Measurements from ENCODE around the gene MTMR11. TPM values are rescaled to one million over a fixed set of nuclear protein-coding genes. Genes with fewer than 3 reads are reported as not detected.

MTMR11 gene
- polyA plus RNA-seq, 3 donors: 53.1 to 152 (median 54.6) TPM

DNA sequence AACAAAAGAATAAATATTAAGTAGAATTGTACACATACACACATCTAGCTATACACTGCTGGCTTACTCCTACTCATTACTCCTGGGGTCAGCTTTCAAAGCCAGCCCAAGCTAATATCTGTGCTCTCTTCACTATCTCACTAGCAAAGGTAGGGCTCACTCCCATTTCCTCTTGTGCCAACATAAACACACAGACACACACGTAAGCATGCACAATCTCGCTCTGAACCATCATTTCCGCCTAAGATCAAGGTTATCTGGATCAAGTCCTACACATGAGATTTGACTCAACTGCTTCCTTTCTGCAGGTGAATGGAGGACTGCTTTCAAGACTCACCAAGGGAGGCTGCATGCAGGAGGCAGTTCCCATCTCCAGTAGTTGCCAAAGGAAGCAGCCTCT, 28.8 kb upstream of the MTMR11 start:
- H3K79me2 ChIP-seq (ENCODE audit: insufficient read depth, low read length): no peaks in the 10 kb centered on the region
- H3K9ac ChIP-seq (ENCODE audit: insufficient read depth, low read length, poor library complexity, severe bottlenecking): no peak overlapping the region
- no peak overlapping the region for H2AFZ ChIP-seq (ENCODE audit: insufficient read depth, low read depth, low read length, poor library complexity, severe bottlenecking)
- DNase-seq: no peak
- no peaks in the 10 kb centered on the region for H4K20me1 ChIP-seq (ENCODE audit: insufficient read depth, low read length)
- Mint-ChIP-seq H3K4me3 (peak overlapping the region in 1 of 2 donors; percentile 14), H3K27me3 (ENCODE audit: low read depth in 3 of 3) (peaks cover 34 to 64% (median 62%) of the 10 kb centered on the region in 3 donors), H3K9me3 (peaks cover 0 to 5% (median 0%) of the 10 kb centered on the region in 7 donors), H3K36me3 (peaks cover 0 to 2% of the 10 kb centered on the region in 2 donors), H3K27ac (no peak overlapping the region), H3K4me1 (peaks cover 13% of the 10 kb centered on the region)
- H3K4me3 ChIP-seq (replicated peaks in 1 of 3; ENCODE audit: low read depth in 2 of 3, low read length in 3 of 3): no peak overlapping the region
- TF ChIP-seq, protein P1, sequence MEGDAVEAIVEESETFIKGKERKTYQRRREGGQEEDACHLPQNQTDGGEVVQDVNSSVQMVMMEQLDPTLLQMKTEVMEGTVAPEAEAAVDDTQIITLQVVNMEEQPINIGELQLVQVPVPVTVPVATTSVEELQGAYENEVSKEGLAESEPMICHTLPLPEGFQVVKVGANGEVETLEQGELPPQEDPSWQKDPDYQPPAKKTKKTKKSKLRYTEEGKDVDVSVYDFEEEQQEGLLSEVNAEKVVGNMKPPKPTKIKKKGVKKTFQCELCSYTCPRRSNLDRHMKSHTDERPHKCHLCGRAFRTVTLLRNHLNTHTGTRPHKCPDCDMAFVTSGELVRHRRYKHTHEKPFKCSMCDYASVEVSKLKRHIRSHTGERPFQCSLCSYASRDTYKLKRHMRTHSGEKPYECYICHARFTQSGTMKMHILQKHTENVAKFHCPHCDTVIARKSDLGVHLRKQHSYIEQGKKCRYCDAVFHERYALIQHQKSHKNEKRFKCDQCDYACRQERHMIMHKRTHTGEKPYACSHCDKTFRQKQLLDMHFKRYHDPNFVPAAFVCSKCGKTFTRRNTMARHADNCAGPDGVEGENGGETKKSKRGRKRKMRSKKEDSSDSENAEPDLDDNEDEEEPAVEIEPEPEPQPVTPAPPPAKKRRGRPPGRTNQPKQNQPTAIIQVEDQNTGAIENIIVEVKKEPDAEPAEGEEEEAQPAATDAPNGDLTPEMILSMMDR (IDR thresholded peaks at IDR 0.05): no peak
- no peak overlapping the region for H3K27ac ChIP-seq (ENCODE audit: low read depth in 1 of 2, low read length in 2 of 2)
- intact Hi-C loops (cut with micrococcal nuclease): loop anchor here (2.0 to 10.0 kb wide), 3 partner anchors 41 to 199 kb away; no protein-coding TSS in a partner anchor
- no peak overlapping the region for H3K4me2 ChIP-seq (replicated peaks; ENCODE audit: extremely low read depth, low read length, poor library complexity, severe bottlenecking)
- H3K36me3 ChIP-seq (replicated peaks in 1 of 2; ENCODE audit: control insufficient read depth in 1 of 2, insufficient read depth in 2 of 2, low read length in 2 of 2): no peaks in the 10 kb centered on the region
- H3K4me1 ChIP-seq (ENCODE audit: control insufficient read depth in 1 of 2, insufficient read depth in 2 of 2, low read length in 2 of 2): peaks cover 8 to 9% of the 10 kb centered on the region in 2 donors
- H3K9me3 ChIP-seq (replicated peaks in 1 of 2; ENCODE audit: control insufficient read depth in 1 of 2, insufficient read depth in 1 of 2, low read length in 2 of 2): no peaks in the 10 kb centered on the region
- peaks cover 39 to 71% of the 10 kb centered on the region in 2 donors for H3K27me3 ChIP-seq (ENCODE audit: control insufficient read depth in 2 of 2, insufficient read depth in 2 of 2, low read length in 2 of 2)
- WGBS (ENCODE audit: insufficient coverage): 100% methylated on average over 3 of the region's 3 CpGs

DNA sequence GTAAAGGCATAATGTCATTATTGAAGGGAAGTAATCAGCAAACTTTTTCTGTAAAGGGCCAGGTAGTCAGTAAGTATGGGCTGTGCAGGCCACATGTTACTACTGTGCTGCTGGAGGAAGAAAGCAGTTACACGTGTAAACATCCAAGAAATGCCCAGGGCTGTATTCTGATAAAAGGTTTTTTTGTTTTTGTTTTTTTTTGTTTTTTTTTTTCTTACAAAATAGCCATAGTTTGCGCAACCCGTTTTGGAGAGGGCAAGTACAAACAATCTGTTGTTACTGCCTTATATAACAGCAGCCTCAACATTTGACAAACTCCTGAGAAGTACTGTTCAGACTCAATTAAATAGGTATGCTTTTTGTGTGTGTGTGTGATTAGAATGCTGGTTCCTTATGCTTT, 26.7 kb upstream of the MTMR11 start:
- Histone ChIP-seq H3K36me3 (replicated peaks in 1 of 2; ENCODE audit: control insufficient read depth in 1 of 2, insufficient read depth in 2 of 2, low read length in 2 of 2) (no peaks in the 10 kb centered on the region), H3K4me1 (ENCODE audit: control insufficient read depth in 1 of 2, insufficient read depth in 2 of 2, low read length in 2 of 2) (peaks cover 8 to 9% of the 10 kb centered on the region in 2 donors), H3K27ac (ENCODE audit: low read depth in 1 of 2, low read length in 2 of 2) (no peak overlapping the region), H3K4me3 (replicated peaks in 1 of 3; ENCODE audit: low read depth in 2 of 3, low read length in 3 of 3) (no peak overlapping the region), H3K79me2 (ENCODE audit: insufficient read depth, low read length) (no peaks in the 10 kb centered on the region), H3K4me2 (replicated peaks; ENCODE audit: extremely low read depth, low read length, poor library complexity, severe bottlenecking) (no peak overlapping the region), H4K20me1 (ENCODE audit: insufficient read depth, low read length) (no peaks in the 10 kb centered on the region), H2AFZ (ENCODE audit: insufficient read depth, low read depth, low read length, poor library complexity, severe bottlenecking) (no peak overlapping the region), H3K27me3 (ENCODE audit: control insufficient read depth in 2 of 2, insufficient read depth in 2 of 2, low read length in 2 of 2) (peaks cover 44 to 71% of the 10 kb centered on the region in 2 donors), H3K9ac (ENCODE audit: insufficient read depth, low read length, poor library complexity, severe bottlenecking) (no peak overlapping the region), H3K9me3 (replicated peaks in 1 of 2; ENCODE audit: control insufficient read depth in 1 of 2, insufficient read depth in 1 of 2, low read length in 2 of 2) (no peaks in the 10 kb centered on the region)
- DNase-seq: no peak
- Mint-ChIP-seq H3K27ac (peak overlapping the region in 1 of 7 donors; percentile 17), H3K4me1 (peaks cover 13% of the 10 kb centered on the region), H3K9me3 (peaks cover 0 to 3% (median 0%) of the 10 kb centered on the region in 7 donors), H3K27me3 (ENCODE audit: low read depth in 3 of 3) (peaks cover 39 to 67% (median 66%) of the 10 kb centered on the region in 3 donors), H3K36me3 (peaks cover 0 to 2% of the 10 kb centered on the region in 2 donors), H3K4me3 (peak overlapping the region in 1 of 2 donors; percentile 27)
- WGBS (ENCODE audit: insufficient coverage): no CpG with 5 or more reads among the region's 3 CpGs
- intact Hi-C loops (cut with micrococcal nuclease): loop anchor here in 1 of 2 donors (10.0 kb wide), 1 partner anchor 201 kb away; no protein-coding TSS in a partner anchor
- TF ChIP-seq, protein P1 (IDR thresholded peaks at IDR 0.05): no peak
